ENCODE data around the gene COL8A2. TPM values are rescaled to one million over a fixed set of nuclear protein-coding genes. Genes with fewer than 3 reads are reported as not detected.

The COL8A2 gene
- total and polyA plus RNA-seq, 7 experiments from 2014 or later = 0.05 to 2.5 (median 0.20) TPM; not detected in 3

DNA sequence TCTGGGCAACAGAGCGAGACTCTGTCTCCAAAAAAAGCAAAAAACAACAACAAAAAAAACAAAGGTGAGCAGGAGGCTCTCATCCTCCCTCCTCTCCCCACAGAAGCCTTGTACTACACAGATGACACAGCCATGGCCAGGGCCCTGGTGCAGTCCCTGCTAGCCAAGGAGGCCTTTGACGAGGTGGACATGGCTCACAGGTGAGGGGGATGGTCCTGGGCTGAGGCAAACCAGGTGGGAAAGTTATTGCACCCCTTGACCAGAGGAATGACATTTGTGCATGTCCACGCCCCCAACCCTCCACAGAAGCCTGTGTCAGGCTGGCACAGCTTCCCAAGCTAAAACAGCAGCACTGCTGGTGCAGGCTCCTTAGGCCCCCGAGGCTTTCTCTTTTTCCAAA, 33.9 kb downstream of the COL8A2 start:
- Mint-ChIP-seq H3K4me3 (peak overlapping the region in 2 of 10 donors; percentile 64 to 81), H3K9me3 (peaks cover 0 to 2% (median 0%) of the 10 kb centered on the region in 11 donors), H3K36me3 (peaks cover 0 to 24% (median 0%) of the 10 kb centered on the region in 5 donors), H3K4me1 (peaks cover 12 to 30% (median 21%) of the 10 kb centered on the region in 7 donors), H3K27me3 (peaks cover 0 to 11% (median 4%) of the 10 kb centered on the region in 5 donors), H3K27ac (peak overlapping the region in 1 of 9 donors; percentile 77)
- intact Hi-C loops (cut with micrococcal nuclease) = no loop called here
- DNase-seq (no peak), ATAC-seq (no peak)
- H3K27ac ChIP-seq (ENCODE audit: low read depth, low read length) = no peak overlapping the region
- ChIA-PET POLR2A (interaction anchor here (0.6 kb wide), 1 partner anchor 152 kb away, joined by 3 read pairs; no protein-coding TSS in a partner anchor), CTCF (interaction anchor here (0.6 to 1.2 kb wide), 4 partner anchors 43 to 97 kb away, joined by 3 to 4 read pairs (median 3); partner anchors contain the start of gene TRAPPC3)
- H3K27me3 ChIP-seq (ENCODE audit: control insufficient read depth in 2 of 2, insufficient read depth in 2 of 2, low read length in 2 of 2) = no peaks in the 10 kb centered on the region
- no peaks in the 10 kb centered on the region for H3K9me3 ChIP-seq (ENCODE audit: control insufficient read depth in 2 of 3, low read length in 3 of 3)
- H3K4me3 ChIP-seq (ENCODE audit: low read length) = no peak overlapping the region
- H3K36me3 ChIP-seq (ENCODE audit: control insufficient read depth in 2 of 3, insufficient read depth in 3 of 3, low read length in 3 of 3) = peaks cover 0 to 58% (median 4%) of the 10 kb centered on the region in 3 experiments
- peaks cover 11 to 16% of the 10 kb centered on the region in 2 donors for H3K4me1 ChIP-seq (ENCODE audit: control insufficient read depth in 2 of 2, insufficient read depth in 2 of 2, low read length in 2 of 2)

DNA sequence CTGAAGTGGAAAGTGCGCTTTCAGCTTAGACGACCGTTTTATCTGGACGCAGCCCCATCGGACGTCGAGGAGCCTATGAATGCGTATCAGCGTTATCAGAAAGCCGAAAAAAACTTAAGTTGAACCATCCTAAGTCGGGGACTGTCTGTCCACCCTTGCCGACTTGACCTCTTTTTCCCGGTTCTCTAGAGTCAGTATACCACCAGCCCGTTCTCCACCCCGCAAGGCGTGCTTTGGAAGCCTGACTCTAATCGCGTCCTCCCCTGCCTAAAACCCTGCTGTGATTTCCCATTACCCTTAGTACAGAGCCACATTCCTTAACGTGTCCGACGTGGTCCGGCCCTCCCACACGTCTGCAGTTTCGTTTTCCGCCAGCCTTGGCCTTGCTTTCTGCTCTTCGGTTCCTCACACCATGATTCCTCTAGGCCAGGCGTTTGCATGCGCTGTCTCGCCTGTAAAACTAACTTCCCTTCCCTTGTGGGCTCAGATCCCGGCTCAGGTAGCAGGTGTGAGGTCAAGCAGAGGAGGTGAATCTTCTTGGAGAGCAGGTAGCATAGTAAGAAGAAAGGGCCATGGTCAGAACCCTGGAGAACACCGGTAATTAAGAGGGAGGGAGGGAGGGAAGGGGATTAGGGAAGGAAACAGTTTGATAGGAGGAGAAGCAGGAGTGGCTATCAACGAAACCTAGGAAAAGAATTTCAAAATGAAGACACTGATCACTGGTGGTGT, 35.5 kb downstream of the COL8A2 start:
- ChIA-PET CTCF (interaction anchor here (0.6 kb wide), 1 partner anchor 177 kb away, joined by 3 read pairs; no protein-coding TSS in a partner anchor), POLR2A (interaction anchor here (0.7 to 1.2 kb wide), 6 partner anchors 17 to 136 kb away, joined by 3 to 6 read pairs (median 4); partner anchors contain the start of genes THRAP3 and TRAPPC3)
- H3K9me3 ChIP-seq (ENCODE audit: control insufficient read depth in 2 of 3, low read length in 3 of 3) = no peaks in the 10 kb centered on the region
- H3K4me3 Mint-ChIP-seq = peak overlapping the region; percentile 83 to 96 (median 93)
- DNase-seq = peak in 2 of 9 donors; percentile 18 to 28
- peaks cover 0 to 20% (median 0%) of the 10 kb centered on the region in 5 donors for H3K36me3 Mint-ChIP-seq
- intact Hi-C loops (cut with micrococcal nuclease) = loop anchor here (1.0 to 5.0 kb wide), 5 partner anchors 206 to 1603 kb away; partner anchors contain the start of genes AGO1 (in 1 of the 2), CDCA8 (in 1 of the 2), KIAA0319L (in 1 of the 2) and LSM10 (in 1 of the 2)
- peaks cover 0 to 2% (median 0%) of the 10 kb centered on the region in 11 donors for H3K9me3 Mint-ChIP-seq
- peaks cover 11 to 16% of the 10 kb centered on the region in 2 donors for H3K4me1 ChIP-seq (ENCODE audit: control insufficient read depth in 2 of 2, insufficient read depth in 2 of 2, low read length in 2 of 2)
- peak overlapping the region; percentile 98 for H3K27ac ChIP-seq (ENCODE audit: low read depth, low read length)
- H3K4me1 Mint-ChIP-seq = peaks cover 12 to 30% (median 21%) of the 10 kb centered on the region in 7 donors
- ATAC-seq = no peak
- H3K27ac Mint-ChIP-seq = peak overlapping the region; percentile 86 to 97 (median 90)
- H3K27me3 ChIP-seq (ENCODE audit: control insufficient read depth in 2 of 2, insufficient read depth in 2 of 2, low read length in 2 of 2) = peaks cover 0 to 3% of the 10 kb centered on the region in 2 donors
- H3K36me3 ChIP-seq (ENCODE audit: control insufficient read depth in 2 of 3, insufficient read depth in 3 of 3, low read length in 3 of 3) = peaks cover 0 to 42% (median 4%) of the 10 kb centered on the region in 3 experiments
- peaks cover 8 to 18% (median 10%) of the 10 kb centered on the region in 5 donors for H3K27me3 Mint-ChIP-seq
- H3K4me3 ChIP-seq (ENCODE audit: low read length) = peak overlapping the region; percentile 47

DNA sequence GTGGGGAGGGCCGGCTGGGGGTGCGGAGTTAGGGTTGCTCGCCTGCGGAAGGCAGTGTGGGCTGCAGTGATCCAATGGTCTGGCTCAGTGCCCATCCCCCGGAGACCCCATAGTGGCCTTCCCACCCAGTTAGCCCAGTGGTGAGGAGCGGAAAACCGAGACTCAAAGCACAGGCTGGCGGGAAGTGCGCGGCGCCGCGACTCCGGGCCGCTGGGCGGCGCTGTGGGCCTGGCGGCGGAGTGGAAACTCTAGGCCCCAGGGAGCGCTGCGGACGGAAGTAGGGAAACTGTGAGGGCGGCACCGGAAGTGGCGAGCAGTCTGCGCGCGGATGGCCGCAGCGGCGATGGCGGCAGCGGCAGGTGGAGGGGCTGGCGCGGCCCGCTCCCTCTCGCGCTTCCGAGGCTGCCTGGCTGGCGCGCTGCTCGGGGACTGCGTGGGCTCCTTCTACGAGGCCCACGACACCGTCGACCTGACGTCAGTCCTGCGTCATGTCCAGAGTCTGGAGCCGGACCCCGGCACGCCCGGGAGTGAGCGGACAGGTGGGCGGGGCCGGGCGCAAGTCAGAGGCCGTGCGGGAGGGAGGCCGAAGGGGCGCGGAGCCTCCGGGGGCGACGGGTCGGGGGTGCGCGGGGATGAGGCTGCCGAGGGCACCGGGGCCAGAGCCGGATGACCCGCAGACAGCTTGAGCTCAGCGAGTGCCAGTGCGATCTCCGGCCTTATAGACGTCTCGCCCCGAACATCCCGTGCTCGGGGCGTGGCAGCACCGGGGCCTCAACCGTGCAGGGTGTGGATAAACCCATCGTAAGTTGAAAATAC, 36.2 kb downstream of the COL8A2 start, which contains the start of gene ADPRS:
ADPRS (plus strand) TSS at position 316 of the 816 bp plus-strand sequence; CDS start at position 329, 13 bp downstream.
- CTCF ChIA-PET = interaction anchor here (0.5 to 0.6 kb wide), 2 partner anchors 100 to 177 kb away, joined by 3 to 5 read pairs; no protein-coding TSS in a partner anchor
- H3K27ac ChIP-seq (ENCODE audit: low read depth, low read length) = peak within 1 kb of the TSS; percentile 98
- H3K27ac Mint-ChIP-seq = peak within 1 kb of the TSS; percentile 86 to 97 (median 90)
- POLR2A ChIA-PET = interaction anchor here (0.7 to 1.2 kb wide), 6 partner anchors 16 to 136 kb away, joined by 3 to 6 read pairs (median 4); partner anchors contain the start of genes THRAP3 and TRAPPC3
- H3K4me3 Mint-ChIP-seq = peak within 1 kb of the TSS; percentile 83 to 96 (median 93)
- ATAC-seq (peak; percentile 98), DNase-seq (peak; percentile 81 to 95 (median 88))
- intact Hi-C loops (cut with micrococcal nuclease) = loop anchor here (1.0 to 5.0 kb wide), 10 partner anchors 21 to 1604 kb away; partner anchors contain the start of genes AGO1 (in 2 of the 2), AGO3 (in 2 of the 2), THRAP3 (in 2 of the 2) and TRAPPC3 (in 2 of the 2)
- H3K36me3 Mint-ChIP-seq = peaks cover 0 to 17% (median 0%) of the 10 kb centered on the region in 5 donors
- H3K27me3 ChIP-seq (ENCODE audit: control insufficient read depth in 2 of 2, insufficient read depth in 2 of 2, low read length in 2 of 2) = peaks cover 0 to 5% of the 10 kb centered on the region in 2 donors
- peaks cover 0 to 2% (median 0%) of the 10 kb centered on the region in 11 donors for H3K9me3 Mint-ChIP-seq
- peaks cover 11 to 16% of the 10 kb centered on the region in 2 donors for H3K4me1 ChIP-seq (ENCODE audit: control insufficient read depth in 2 of 2, insufficient read depth in 2 of 2, low read length in 2 of 2)
- H3K4me3 ChIP-seq (ENCODE audit: low read length) = peak within 1 kb of the TSS; percentile 47
- H3K4me1 Mint-ChIP-seq = peaks cover 12 to 30% (median 23%) of the 10 kb centered on the region in 7 donors
- H3K27me3 Mint-ChIP-seq = peaks cover 10 to 18% (median 10%) of the 10 kb centered on the region in 5 donors
- peaks cover 0 to 34% (median 4%) of the 10 kb centered on the region in 3 experiments for H3K36me3 ChIP-seq (ENCODE audit: control insufficient read depth in 2 of 3, insufficient read depth in 3 of 3, low read length in 3 of 3)
- no peaks in the 10 kb centered on the region for H3K9me3 ChIP-seq (ENCODE audit: control insufficient read depth in 2 of 3, low read length in 3 of 3)

DNA sequence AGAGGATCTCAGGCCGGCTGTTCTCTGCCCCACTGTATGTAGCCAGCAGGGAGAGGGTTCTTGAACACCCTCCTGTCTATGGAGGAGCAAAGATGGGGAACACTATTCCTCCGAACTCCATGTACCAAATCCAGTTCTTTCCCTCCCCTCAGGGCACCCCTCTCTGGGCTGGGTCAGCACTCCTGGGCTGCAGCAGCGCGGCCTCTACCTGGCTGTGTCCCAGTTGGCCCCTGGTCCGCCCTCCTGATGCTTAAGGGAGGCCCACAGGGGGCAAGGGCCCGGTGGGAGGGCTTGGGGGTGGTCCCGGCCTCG, 36.8 kb downstream of the COL8A2 start:
- Mint-ChIP-seq H3K27ac (peak overlapping the region in 8 of 9 donors; percentile 17 to 90 (median 83)), H3K4me1 (peaks cover 12 to 30% (median 21%) of the 10 kb centered on the region in 7 donors), H3K27me3 (peaks cover 10 to 23% (median 15%) of the 10 kb centered on the region in 5 donors), H3K36me3 (peaks cover 0 to 13% (median 0%) of the 10 kb centered on the region in 5 donors), H3K4me3 (peak overlapping the region in 9 of 10 donors; percentile 25 to 96 (median 89)), H3K9me3 (peaks cover 0 to 2% (median 0%) of the 10 kb centered on the region in 11 donors)
- ATAC-seq = peak; percentile 8
- H3K4me1 ChIP-seq (ENCODE audit: control insufficient read depth in 2 of 2, insufficient read depth in 2 of 2, low read length in 2 of 2) = peaks cover 11 to 16% of the 10 kb centered on the region in 2 donors
- peaks cover 0 to 5% of the 10 kb centered on the region in 2 donors for H3K27me3 ChIP-seq (ENCODE audit: control insufficient read depth in 2 of 2, insufficient read depth in 2 of 2, low read length in 2 of 2)
- peak overlapping the region; percentile 47 for H3K4me3 ChIP-seq (ENCODE audit: low read length)
- CTCF ChIA-PET = no interaction called here
- POLR2A ChIA-PET = no interaction called here
- no peaks in the 10 kb centered on the region for H3K9me3 ChIP-seq (ENCODE audit: control insufficient read depth in 2 of 3, low read length in 3 of 3)
- H3K36me3 ChIP-seq (ENCODE audit: control insufficient read depth in 2 of 3, insufficient read depth in 3 of 3, low read length in 3 of 3) = peaks cover 0 to 29% (median 4%) of the 10 kb centered on the region in 3 experiments
- H3K27ac ChIP-seq (ENCODE audit: low read depth, low read length) = peak overlapping the region; percentile 98
- no peak for DNase-seq
- intact Hi-C loops (cut with micrococcal nuclease) = loop anchor here (1.0 to 5.0 kb wide), 10 partner anchors 21 to 1604 kb away; partner anchors contain the start of genes AGO3 (in 2 of the 2), THRAP3 (in 2 of the 2), TRAPPC3 (in 2 of the 2) and AGO1 (in 1 of the 2)

DNA sequence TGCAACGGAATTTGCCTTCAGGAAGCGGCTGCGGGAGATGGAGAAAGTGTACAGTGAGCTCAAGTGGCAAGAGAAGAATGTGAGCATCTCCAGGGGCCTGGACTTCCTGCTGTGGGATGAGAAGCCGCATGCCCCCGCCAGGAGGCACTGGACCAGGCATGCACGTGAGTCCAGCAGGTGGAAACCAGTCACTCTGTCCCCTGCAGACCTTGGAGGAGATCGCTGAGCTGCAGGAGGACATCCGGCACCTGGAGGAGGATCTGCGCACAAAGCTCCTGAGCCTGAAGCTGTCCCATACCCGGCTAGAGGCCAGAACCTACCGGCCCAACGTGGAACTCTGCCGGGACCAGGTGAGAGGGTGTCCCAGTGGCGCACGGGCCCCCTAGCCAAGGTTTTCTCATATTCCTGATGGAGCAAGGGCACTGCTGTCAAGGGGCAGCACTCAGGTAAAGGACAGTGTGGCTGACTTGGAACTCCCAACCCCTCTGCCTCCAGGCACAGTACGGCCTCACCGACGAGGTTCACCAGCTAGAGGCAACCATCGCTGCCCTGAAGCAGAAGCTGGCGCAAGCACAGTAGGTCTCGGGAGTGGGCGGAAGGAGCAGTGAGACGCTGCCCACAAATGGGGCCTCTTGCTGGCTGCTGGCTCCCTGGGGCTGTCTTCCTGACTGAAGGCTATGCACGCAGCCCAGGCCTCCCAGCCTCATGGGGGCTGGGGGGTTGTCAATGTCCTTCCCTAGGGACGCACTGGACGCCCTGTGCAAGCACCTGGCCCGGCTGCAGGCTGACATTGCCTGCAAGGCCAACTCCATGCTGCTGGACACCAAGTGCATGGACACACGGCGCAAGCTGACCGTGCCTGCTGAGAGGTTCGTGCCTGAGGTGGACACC, 37.5 kb downstream of the COL8A2 start:
- intact Hi-C loops (cut with micrococcal nuclease) = loop anchor here (1.0 to 5.0 kb wide), 10 partner anchors 22 to 1605 kb away; partner anchors contain the start of genes AGO3 (in 2 of the 2), THRAP3 (in 2 of the 2), TRAPPC3 (in 2 of the 2) and AGO1 (in 1 of the 2)
- H3K4me1 Mint-ChIP-seq = peaks cover 12 to 28% (median 21%) of the 10 kb centered on the region in 7 donors
- Histone ChIP-seq H3K27me3 (ENCODE audit: control insufficient read depth in 2 of 2, insufficient read depth in 2 of 2, low read length in 2 of 2) (peaks cover 0 to 5% of the 10 kb centered on the region in 2 donors), H3K4me1 (ENCODE audit: control insufficient read depth in 2 of 2, insufficient read depth in 2 of 2, low read length in 2 of 2) (peaks cover 11 to 16% of the 10 kb centered on the region in 2 donors), H3K4me3 (ENCODE audit: low read length) (no peak overlapping the region), H3K27ac (ENCODE audit: low read depth, low read length) (no peak overlapping the region), H3K9me3 (ENCODE audit: control insufficient read depth in 2 of 3, low read length in 3 of 3) (no peaks in the 10 kb centered on the region), H3K36me3 (ENCODE audit: control insufficient read depth in 2 of 3, insufficient read depth in 3 of 3, low read length in 3 of 3) (peaks cover 0 to 21% (median 4%) of the 10 kb centered on the region in 3 experiments)
- CTCF ChIA-PET = no interaction called here
- ATAC-seq = no peak
- peaks cover 0 to 2% (median 0%) of the 10 kb centered on the region in 11 donors for H3K9me3 Mint-ChIP-seq
- H3K4me3 Mint-ChIP-seq = peak overlapping the region in 9 of 10 donors; percentile 59 to 96 (median 89)
- H3K27ac Mint-ChIP-seq = peak overlapping the region in 6 of 9 donors; percentile 17 to 87 (median 44)
- peaks cover 12 to 24% (median 19%) of the 10 kb centered on the region in 5 donors for H3K27me3 Mint-ChIP-seq
- H3K36me3 Mint-ChIP-seq = peaks cover 0 to 8% (median 0%) of the 10 kb centered on the region in 5 donors
- POLR2A ChIA-PET = interaction anchor here (1.2 kb wide), 1 partner anchor 137 kb away, joined by 4 read pairs; the partner anchor contains the start of gene THRAP3
- DNase-seq = peak in 1 of 9 donors; percentile 26

Data from naive thymus-derived CD4-positive, alpha-beta T cell (primary cell).